Erythroblast (primary cell): ENCODE measurements around the gene ZNF451.

ENCODE experiments used
- GATA1 ChIP-seq: IDR thresholded peaks from 2 replicates; pipeline ENCODE4 v1.6.1; 2011; ENCODE audit warnings: low read depth, mild to moderate bottlenecking, control low read depth, low read length, moderate library complexity
- POLR2A ChIP-seq: IDR thresholded peaks from 2 replicates; pipeline ENCODE4 v1.6.1; 2011; ENCODE audit warnings: mild to moderate bottlenecking, low read length

DNA sequence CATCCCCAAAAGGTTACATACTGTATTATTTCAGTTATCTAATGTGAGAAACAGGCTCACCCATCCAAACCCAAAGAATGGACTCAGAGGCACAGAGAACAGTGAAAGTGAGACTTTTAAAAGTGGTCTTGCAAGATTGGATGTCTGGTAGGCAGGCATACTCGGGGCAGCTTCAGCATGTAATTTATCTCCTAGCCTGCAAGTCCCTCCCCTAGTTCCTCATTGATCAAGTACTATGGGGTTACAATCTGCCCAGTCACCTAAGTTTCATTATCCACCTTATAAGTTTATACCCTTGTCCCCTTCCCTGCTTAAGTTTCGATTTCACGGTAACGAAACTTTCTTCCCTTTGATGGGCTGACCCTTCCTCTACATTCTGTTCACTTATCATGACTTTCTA lies 20.8 kb upstream of the ZNF451 start:
- TF ChIP-seq POLR2A: no peak
- TF ChIP-seq GATA1: no peak
